Measurements from ENCODE around the gene TAS2R41. TPM values are rescaled to one million over a fixed set of nuclear protein-coding genes. Genes with fewer than 3 reads are reported as not detected.
A peak's percentile ranks its signal among the peaks of the same experiment; 100 is the strongest.
"Not testable (repeated sequence)": the region's sequence is repeated elsewhere in the genome, so short reads cannot be mapped to it uniquely, and the experiment has no call there.

The TAS2R41 gene
- total and polyA plus RNA-seq, 5 donors from 2014 or later = 0.59 TPM; not detected in 4

DNA sequence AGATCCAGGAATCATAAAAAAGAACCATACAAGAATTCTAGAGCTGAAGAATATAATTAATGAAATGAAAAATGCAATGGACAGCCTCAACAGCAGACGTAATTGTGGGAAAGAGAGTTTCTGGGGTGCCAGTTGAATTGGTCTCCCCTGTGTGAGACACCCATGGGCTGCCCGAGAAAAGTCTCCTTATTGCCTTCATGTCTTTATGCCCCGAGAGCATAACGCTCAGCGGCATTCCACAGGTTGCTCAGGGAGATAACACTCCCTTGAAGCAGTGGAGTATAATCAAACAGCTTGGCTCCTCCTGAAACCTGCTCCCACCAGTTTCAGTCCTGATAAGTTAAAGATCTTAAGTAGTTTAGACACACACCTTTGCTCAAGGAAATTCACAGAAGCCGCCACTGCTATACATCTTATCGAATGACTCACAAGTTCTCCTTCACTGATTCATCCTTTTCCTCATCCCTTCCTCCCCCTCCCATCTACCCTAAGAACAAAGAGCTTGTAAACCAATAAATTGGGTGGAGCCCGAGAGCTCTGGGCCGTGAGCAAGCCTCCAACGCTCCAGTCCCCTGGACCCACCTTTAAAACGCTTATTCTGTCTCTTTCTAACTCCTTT is 5.5 kb upstream of the TAS2R41 start:
- Mint-ChIP-seq H3K27me3 (peaks cover 29% of the 10 kb centered on the region), H3K9me3 (peaks cover 0 to 11% (median 4%) of the 10 kb centered on the region in 7 donors), H3K27ac (peak overlapping the region in 1 of 3 donors; percentile 12)
- not testable (repeated sequence) for H3K27ac ChIP-seq (ENCODE audit: insufficient read depth, low read length, poor library complexity, severe bottlenecking); H3K4me3 ChIP-seq (ENCODE audit: low read depth, low read length); H3K9me3 ChIP-seq (ENCODE audit: control insufficient read depth in 2 of 2, low read length in 2 of 2); H3K4me1 ChIP-seq (ENCODE audit: control insufficient read depth, insufficient read depth, low read length, poor library complexity, severe bottlenecking); ATAC-seq (ENCODE audit: low read depth in 2 of 2); H3K4me3 Mint-ChIP-seq; H3K36me3 Mint-ChIP-seq; H3K27me3 ChIP-seq (ENCODE audit: control insufficient read depth, insufficient read depth, low read length); H3K4me1 Mint-ChIP-seq; DNase-seq; H3K36me3 ChIP-seq (ENCODE audit: control insufficient read depth, insufficient read depth, low read length)

DNA sequence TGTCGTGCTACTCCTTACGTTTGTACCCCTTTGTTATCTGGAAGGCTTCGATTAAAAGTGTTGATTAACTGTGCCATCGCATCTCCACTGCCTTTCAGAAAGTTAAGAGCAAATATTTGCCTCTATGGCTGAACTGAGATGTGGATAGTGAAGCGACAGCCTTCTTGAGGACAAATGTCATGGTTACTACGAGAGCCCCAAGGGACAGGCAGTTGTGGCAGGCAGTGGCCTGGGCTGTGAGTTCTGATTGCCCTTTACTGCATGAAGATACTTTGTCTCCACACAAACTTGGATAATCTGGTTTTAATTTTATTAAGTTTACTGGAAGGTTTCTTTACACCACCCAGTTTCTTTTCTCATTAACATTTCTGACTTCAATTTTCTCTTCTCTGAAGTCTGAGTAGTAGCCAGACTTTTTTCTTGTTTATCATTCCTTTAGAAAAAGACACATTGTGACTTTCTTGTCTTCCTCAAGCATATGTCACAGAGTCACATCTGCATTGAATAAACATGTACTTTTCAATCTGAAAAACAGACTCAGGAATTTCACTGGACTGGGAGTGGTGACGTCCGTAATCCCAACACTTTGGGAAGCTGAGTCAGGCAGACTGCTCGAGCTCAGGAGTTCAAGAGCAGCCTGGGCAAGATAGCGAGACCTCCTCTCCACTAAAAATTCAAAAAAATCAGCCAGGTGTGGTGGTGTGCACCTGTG is 1.5 kb downstream of the TAS2R41 start:
- no peaks in the 10 kb centered on the region for H3K9me3 ChIP-seq (ENCODE audit: control insufficient read depth in 2 of 2, low read length in 2 of 2)
- ATAC-seq (ENCODE audit: low read depth in 2 of 2) (no peak), DNase-seq (no peak)
- H3K27me3 ChIP-seq (ENCODE audit: control insufficient read depth, insufficient read depth, low read length) = no peaks in the 10 kb centered on the region
- Mint-ChIP-seq H3K27me3 (peaks cover 26% of the 10 kb centered on the region), H3K4me3 (no peak overlapping the region), H3K4me1 (peaks cover 6 to 15% (median 7%) of the 10 kb centered on the region in 4 donors), H3K9me3 (peaks cover 0 to 4% (median 0%) of the 10 kb centered on the region in 7 donors), H3K36me3 (no peaks in the 10 kb centered on the region), H3K27ac (no peak overlapping the region)
- H3K4me3 ChIP-seq (ENCODE audit: low read depth, low read length) = no peak overlapping the region
- no peaks in the 10 kb centered on the region for H3K36me3 ChIP-seq (ENCODE audit: control insufficient read depth, insufficient read depth, low read length)
- no peaks in the 10 kb centered on the region for H3K4me1 ChIP-seq (ENCODE audit: control insufficient read depth, insufficient read depth, low read length, poor library complexity, severe bottlenecking)
- no peak overlapping the region for H3K27ac ChIP-seq (ENCODE audit: insufficient read depth, low read length, poor library complexity, severe bottlenecking)

DNA sequence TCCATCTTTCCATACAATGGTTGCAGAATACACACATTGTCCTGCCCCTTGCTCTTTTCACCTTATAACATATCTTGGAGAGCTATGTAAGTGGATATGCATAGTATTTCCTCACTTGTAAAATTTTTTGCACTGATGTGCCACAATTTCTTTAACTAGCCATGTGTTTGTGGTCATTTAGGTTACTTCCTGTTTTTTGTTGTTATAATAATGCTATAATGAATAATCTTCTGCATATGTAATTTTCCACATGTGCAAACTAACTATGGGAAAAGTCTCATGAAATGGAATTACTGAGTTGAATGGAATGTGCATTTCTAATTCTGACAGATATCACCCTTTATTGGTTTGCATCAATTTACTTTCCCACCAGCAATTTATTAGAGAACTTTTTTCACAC is 2.8 kb downstream of the TAS2R41 start:
- peaks cover 14% of the 10 kb centered on the region for H3K27me3 Mint-ChIP-seq
- no peak overlapping the region for H3K27ac ChIP-seq (ENCODE audit: insufficient read depth, low read length, poor library complexity, severe bottlenecking)
- peaks cover 6 to 15% (median 7%) of the 10 kb centered on the region in 4 donors for H3K4me1 Mint-ChIP-seq
- no peaks in the 10 kb centered on the region for H3K36me3 ChIP-seq (ENCODE audit: control insufficient read depth, insufficient read depth, low read length)
- ATAC-seq (ENCODE audit: low read depth in 2 of 2) = no peak
- H3K27ac Mint-ChIP-seq = no peak overlapping the region
- H3K4me3 Mint-ChIP-seq = no peak overlapping the region
- H3K4me1 ChIP-seq (ENCODE audit: control insufficient read depth, insufficient read depth, low read length, poor library complexity, severe bottlenecking) = no peaks in the 10 kb centered on the region
- H3K4me3 ChIP-seq (ENCODE audit: low read depth, low read length) = no peak overlapping the region
- no peaks in the 10 kb centered on the region for H3K9me3 Mint-ChIP-seq
- no peaks in the 10 kb centered on the region for H3K9me3 ChIP-seq (ENCODE audit: control insufficient read depth in 2 of 2, low read length in 2 of 2)
- no peaks in the 10 kb centered on the region for H3K36me3 Mint-ChIP-seq
- DNase-seq = no peak
- H3K27me3 ChIP-seq (ENCODE audit: control insufficient read depth, insufficient read depth, low read length) = no peaks in the 10 kb centered on the region

DNA sequence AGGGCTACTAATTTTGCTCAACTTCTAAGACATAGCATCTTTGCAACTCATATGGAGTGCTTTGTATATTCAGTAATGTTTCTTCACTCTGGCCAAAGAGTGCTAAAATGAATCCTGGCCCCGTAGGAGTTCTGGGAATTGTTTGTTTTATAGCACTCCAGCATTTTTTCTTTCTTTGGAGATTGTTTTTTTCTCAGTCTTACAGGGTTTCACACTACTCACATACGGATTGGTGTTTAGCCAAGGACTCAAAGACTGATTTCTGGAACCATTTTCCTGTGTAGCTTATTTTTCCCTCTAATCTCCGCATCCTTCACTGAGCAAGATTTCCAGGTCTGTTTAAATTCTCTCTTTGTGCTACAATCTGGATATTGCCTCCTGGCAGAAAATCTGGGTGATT is 6.4 kb downstream of the TAS2R41 start:
- Histone ChIP-seq H3K36me3 (ENCODE audit: control insufficient read depth, insufficient read depth, low read length) (no peaks in the 10 kb centered on the region), H3K9me3 (ENCODE audit: control insufficient read depth in 2 of 2, low read length in 2 of 2) (no peaks in the 10 kb centered on the region), H3K4me3 (ENCODE audit: low read depth, low read length) (no peak overlapping the region), H3K4me1 (ENCODE audit: control insufficient read depth, insufficient read depth, low read length, poor library complexity, severe bottlenecking) (no peaks in the 10 kb centered on the region), H3K27me3 (ENCODE audit: control insufficient read depth, insufficient read depth, low read length) (no peaks in the 10 kb centered on the region), H3K27ac (ENCODE audit: insufficient read depth, low read length, poor library complexity, severe bottlenecking) (no peak overlapping the region)
- Mint-ChIP-seq H3K4me1 (peaks cover 6 to 17% (median 15%) of the 10 kb centered on the region in 4 donors), H3K27ac (no peak overlapping the region), H3K9me3 (no peaks in the 10 kb centered on the region), H3K36me3 (no peaks in the 10 kb centered on the region), H3K27me3 (peaks cover 14% of the 10 kb centered on the region), H3K4me3 (no peak overlapping the region)
- no peak for ATAC-seq (ENCODE audit: low read depth in 2 of 2)
- no peak for DNase-seq

DNA sequence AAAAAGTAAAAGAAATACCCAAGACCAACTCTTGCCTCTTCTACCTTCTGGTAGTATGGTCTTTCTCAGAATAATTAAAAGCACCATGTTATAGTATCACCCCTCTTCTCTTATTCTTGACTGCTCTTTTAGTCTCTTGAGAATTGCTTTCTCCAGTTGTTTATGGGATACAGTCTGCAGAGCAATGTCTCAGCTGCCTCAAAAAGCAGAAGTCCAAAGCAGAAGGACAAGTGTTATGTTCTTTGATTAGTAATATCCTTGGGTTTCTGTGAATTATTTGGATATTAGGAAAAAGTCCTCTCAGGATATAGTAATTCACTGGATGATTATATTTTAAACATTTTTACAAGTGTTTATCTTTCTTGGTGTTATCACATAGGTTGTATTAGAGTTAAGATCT is 7.4 kb downstream of the TAS2R41 start:
- Histone ChIP-seq H3K27ac (ENCODE audit: insufficient read depth, low read length, poor library complexity, severe bottlenecking) (no peak overlapping the region), H3K36me3 (ENCODE audit: control insufficient read depth, insufficient read depth, low read length) (no peaks in the 10 kb centered on the region), H3K9me3 (ENCODE audit: control insufficient read depth in 2 of 2, low read length in 2 of 2) (no peaks in the 10 kb centered on the region), H3K27me3 (ENCODE audit: control insufficient read depth, insufficient read depth, low read length) (no peaks in the 10 kb centered on the region), H3K4me3 (ENCODE audit: low read depth, low read length) (no peak overlapping the region), H3K4me1 (ENCODE audit: control insufficient read depth, insufficient read depth, low read length, poor library complexity, severe bottlenecking) (no peaks in the 10 kb centered on the region)
- no peak for ATAC-seq (ENCODE audit: low read depth in 2 of 2)
- Mint-ChIP-seq H3K4me1 (peaks cover 6 to 17% (median 15%) of the 10 kb centered on the region in 4 donors), H3K4me3 (no peak overlapping the region), H3K36me3 (no peaks in the 10 kb centered on the region), H3K9me3 (no peaks in the 10 kb centered on the region), H3K27me3 (peaks cover 14% of the 10 kb centered on the region), H3K27ac (peak overlapping the region in 1 of 3 donors; percentile 40)
- DNase-seq = no peak

DNA sequence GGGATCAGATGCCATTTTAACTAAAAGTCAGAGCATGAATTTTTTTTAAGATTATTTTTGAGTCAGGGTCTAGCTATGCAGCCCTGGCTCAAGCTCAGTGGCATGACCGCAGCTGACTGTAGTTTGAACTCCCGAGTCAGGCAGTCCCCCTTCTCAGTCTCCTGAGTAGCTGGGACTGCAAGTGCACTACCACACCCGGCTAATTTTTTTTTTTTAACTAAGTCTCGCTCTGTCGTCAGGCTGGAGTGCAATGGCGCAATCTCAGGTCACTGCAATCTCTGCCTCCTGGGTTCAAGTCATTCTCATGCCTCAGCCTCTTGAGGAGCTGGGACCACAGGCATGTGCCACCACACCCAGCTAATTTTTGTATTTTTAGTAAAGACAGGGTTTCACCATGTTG is 7.8 kb downstream of the TAS2R41 start:
- no peak for DNase-seq
- Mint-ChIP-seq H3K9me3 (no peaks in the 10 kb centered on the region), H3K4me3 (no peak overlapping the region), H3K4me1 (peaks cover 2 to 17% (median 14%) of the 10 kb centered on the region in 4 donors), H3K36me3 (no peaks in the 10 kb centered on the region), H3K27me3 (peaks cover 14% of the 10 kb centered on the region), H3K27ac (peak overlapping the region in 1 of 3 donors; percentile 40)
- H3K36me3 ChIP-seq (ENCODE audit: control insufficient read depth, insufficient read depth, low read length) = no peaks in the 10 kb centered on the region
- no peaks in the 10 kb centered on the region for H3K27me3 ChIP-seq (ENCODE audit: control insufficient read depth, insufficient read depth, low read length)
- ATAC-seq (ENCODE audit: low read depth in 2 of 2) = no peak
- H3K9me3 ChIP-seq (ENCODE audit: control insufficient read depth in 2 of 2, low read length in 2 of 2) = no peaks in the 10 kb centered on the region
- no peak overlapping the region for H3K4me3 ChIP-seq (ENCODE audit: low read depth, low read length)
- H3K4me1 ChIP-seq (ENCODE audit: control insufficient read depth, insufficient read depth, low read length, poor library complexity, severe bottlenecking) = no peaks in the 10 kb centered on the region
- no peak overlapping the region for H3K27ac ChIP-seq (ENCODE audit: insufficient read depth, low read length, poor library complexity, severe bottlenecking)

DNA sequence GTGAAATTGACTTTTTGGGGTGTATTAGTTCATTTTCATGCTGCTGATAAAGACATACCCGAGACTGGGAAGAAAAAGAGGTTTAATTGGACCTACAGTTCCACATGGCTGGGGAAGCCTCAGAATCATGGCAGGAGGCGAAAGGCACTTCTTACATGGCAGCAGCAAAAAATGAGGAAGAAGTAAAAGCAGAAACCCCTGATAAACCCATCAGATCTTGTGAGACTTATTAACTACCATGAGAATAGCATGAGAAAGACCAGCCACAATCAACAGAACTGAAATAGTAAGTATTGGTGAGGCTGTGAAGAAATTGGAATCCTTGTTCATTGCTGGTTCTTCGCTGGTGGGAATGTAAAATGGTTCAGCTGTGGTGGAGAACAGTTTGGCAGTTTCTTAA is 8.6 kb downstream of the TAS2R41 start:
- not testable (repeated sequence) for H3K36me3 ChIP-seq (ENCODE audit: control insufficient read depth, insufficient read depth, low read length); ATAC-seq (ENCODE audit: low read depth in 2 of 2); H3K4me3 Mint-ChIP-seq; H3K27me3 ChIP-seq (ENCODE audit: control insufficient read depth, insufficient read depth, low read length); H3K27ac Mint-ChIP-seq; H3K4me3 ChIP-seq (ENCODE audit: low read depth, low read length); H3K9me3 Mint-ChIP-seq; H3K36me3 Mint-ChIP-seq; H3K9me3 ChIP-seq (ENCODE audit: control insufficient read depth in 2 of 2, low read length in 2 of 2); H3K27ac ChIP-seq (ENCODE audit: insufficient read depth, low read length, poor library complexity, severe bottlenecking); DNase-seq; H3K4me1 ChIP-seq (ENCODE audit: control insufficient read depth, insufficient read depth, low read length, poor library complexity, severe bottlenecking)
- Mint-ChIP-seq H3K4me1 (peaks cover 0 to 16% (median 10%) of the 10 kb centered on the region in 4 donors), H3K27me3 (peaks cover 11% of the 10 kb centered on the region)

DNA sequence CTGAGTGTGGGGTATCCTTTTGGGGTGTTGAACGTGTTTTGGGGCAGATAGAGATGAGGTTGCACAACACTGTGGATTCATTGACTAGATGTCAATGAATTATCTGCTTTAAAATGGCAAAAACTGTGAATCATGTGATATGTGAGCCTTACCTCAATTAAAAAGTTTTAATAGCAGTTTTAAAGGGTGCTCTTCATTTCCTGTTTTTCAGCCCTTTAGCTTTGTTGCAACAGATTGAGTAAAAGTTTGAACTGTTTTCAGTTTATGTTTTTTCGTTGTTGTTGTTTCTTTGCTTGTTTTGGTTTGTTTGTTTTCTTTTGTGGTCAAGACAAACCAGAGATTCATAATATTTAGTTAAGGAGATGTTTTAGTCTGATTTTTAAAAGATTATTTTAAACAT is 9.4 kb downstream of the TAS2R41 start:
- H3K4me1 Mint-ChIP-seq = peaks cover 3 to 17% (median 7%) of the 10 kb centered on the region in 4 donors
- no peaks in the 10 kb centered on the region for H3K9me3 Mint-ChIP-seq

More for the DNA sequence above, 9.4 kb downstream of the TAS2R41 start:
- Mint-ChIP-seq H3K36me3 (no peaks in the 10 kb centered on the region), H3K4me3 (no peak overlapping the region), H3K27ac (no peak overlapping the region), H3K27me3 (peaks cover 7% of the 10 kb centered on the region)
- DNase-seq (no peak), ATAC-seq (ENCODE audit: low read depth in 2 of 2) (no peak)
- Histone ChIP-seq H3K27ac (ENCODE audit: insufficient read depth, low read length, poor library complexity, severe bottlenecking) (no peak overlapping the region), H3K4me3 (ENCODE audit: low read depth, low read length) (no peak overlapping the region), H3K4me1 (ENCODE audit: control insufficient read depth, insufficient read depth, low read length, poor library complexity, severe bottlenecking) (no peaks in the 10 kb centered on the region), H3K36me3 (ENCODE audit: control insufficient read depth, insufficient read depth, low read length) (no peaks in the 10 kb centered on the region), H3K27me3 (ENCODE audit: control insufficient read depth, insufficient read depth, low read length) (no peaks in the 10 kb centered on the region), H3K9me3 (ENCODE audit: control insufficient read depth in 2 of 2, low read length in 2 of 2) (no peaks in the 10 kb centered on the region)
